GM12872 (cell line): Measurements from ENCODE around the gene ANKRD6.

ENCODE experiments used
- TF ChIP-seq, protein P1 (sequence below): IDR thresholded peaks from 3 replicates; pipeline ENCODE4 v1.5.1; 2011; ENCODE audit warnings: low read depth, mild to moderate bottlenecking, low read length, moderate library complexity; ENCODE audit not compliant: insufficient read depth

ANKRD6 gene

GRCh38 chr6:89436226-89436625, 3.3 kb downstream of the ANKRD6 start:
- TF ChIP-seq, protein P1, sequence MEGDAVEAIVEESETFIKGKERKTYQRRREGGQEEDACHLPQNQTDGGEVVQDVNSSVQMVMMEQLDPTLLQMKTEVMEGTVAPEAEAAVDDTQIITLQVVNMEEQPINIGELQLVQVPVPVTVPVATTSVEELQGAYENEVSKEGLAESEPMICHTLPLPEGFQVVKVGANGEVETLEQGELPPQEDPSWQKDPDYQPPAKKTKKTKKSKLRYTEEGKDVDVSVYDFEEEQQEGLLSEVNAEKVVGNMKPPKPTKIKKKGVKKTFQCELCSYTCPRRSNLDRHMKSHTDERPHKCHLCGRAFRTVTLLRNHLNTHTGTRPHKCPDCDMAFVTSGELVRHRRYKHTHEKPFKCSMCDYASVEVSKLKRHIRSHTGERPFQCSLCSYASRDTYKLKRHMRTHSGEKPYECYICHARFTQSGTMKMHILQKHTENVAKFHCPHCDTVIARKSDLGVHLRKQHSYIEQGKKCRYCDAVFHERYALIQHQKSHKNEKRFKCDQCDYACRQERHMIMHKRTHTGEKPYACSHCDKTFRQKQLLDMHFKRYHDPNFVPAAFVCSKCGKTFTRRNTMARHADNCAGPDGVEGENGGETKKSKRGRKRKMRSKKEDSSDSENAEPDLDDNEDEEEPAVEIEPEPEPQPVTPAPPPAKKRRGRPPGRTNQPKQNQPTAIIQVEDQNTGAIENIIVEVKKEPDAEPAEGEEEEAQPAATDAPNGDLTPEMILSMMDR: no peak

DNA sequence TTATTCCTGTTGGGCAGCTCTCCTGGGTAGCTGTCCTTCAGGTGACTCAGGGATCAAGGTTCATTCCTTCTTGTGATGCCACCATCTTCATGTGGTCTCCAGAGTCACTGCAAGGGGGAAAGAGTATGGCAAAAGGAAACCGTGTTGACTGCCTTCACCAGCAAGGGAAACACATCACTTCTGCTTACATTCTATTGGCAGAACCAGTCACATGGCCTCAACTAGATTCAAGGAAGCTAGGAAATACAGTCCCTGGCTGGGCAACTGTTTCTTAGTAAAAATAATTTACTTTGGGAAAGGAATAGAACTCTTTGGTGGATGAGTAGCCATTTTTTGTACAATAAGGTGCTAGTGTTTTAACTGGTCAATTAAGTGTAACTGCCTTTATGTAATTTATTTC, 5.3 kb downstream of the ANKRD6 start:
- TF ChIP-seq, protein P1: no peak

GRCh38 chr6:89439014-89439413, 6.1 kb downstream of the ANKRD6 start:
- TF ChIP-seq, protein P1: no peak

GRCh38 chr6:89440200-89440599, 7.2 kb downstream of the ANKRD6 start:
- TF ChIP-seq, protein P1: no peak

DNA sequence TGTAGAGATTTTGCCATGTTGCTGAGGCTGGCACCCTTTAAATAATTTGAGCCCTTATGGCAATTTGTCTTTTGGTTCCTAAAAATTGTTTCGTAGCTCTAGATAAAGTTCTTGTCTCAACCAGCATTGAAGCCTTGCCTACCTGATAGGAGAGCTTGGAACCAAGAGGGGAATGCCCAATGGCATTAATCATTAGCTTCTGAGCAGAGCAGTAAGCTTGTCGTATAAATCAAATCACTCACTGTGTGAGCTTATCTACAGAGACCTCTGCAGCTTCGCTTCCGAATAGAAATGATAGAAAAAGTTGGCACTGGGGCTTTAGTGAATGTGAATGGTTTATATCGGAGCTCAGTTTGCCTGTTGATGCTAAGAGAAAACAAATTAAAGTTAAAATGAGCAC, 10.7 kb downstream of the ANKRD6 start:
- TF ChIP-seq, protein P1: no peak

DNA sequence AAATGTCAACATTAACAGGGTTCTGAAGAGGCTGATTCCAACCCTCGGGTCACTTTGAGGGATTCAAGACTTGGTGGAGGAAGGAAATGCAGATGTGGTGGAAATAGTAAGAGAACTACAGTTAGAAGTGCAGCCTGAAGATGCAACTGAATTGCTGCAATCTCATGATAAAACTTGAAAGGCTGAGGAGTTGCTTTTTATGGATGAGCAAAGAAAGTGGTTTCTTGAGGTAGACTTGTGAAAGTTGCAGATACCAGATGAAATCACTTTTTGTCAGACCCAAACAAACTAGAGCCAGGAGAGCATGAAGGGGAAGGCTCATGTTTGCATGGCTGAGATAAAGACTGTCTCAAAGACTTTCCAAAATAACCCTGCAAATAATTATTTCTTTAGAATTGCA, 16.2 kb downstream of the ANKRD6 start:
- TF ChIP-seq, protein P1: no peak

- TF ChIP-seq, protein P1: no peak
Observed at GRCh38 chr6:89452281-89452680, 19.3 kb downstream of the ANKRD6 start.

GRCh38 chr6:89454300-89454699, 21.3 kb downstream of the ANKRD6 start:
- TF ChIP-seq, protein P1: no peak
